Activated T-helper 1 cell treated with anti-CD3 and anti-CD28 coated beads, Interleukin-12 subunit alpha, Interleukin-12 subunit beta, Interleukin-2, Interleukin-4 antibody, amounts not matched to agents 30 ng/mL and 10 ng/mL and 1 ng/mL, durations not matched to agents 14 hours and 24 hours and 36 hours (primary cell): ENCODE measurements around the gene P2RY11. TPM values are rescaled to one million over a fixed set of nuclear protein-coding genes. Genes with fewer than 3 reads are reported as not detected.

Experiments used
- DNase-seq: peaks from one replicate; pipeline ENCODE4 v3.0.0; 2021; ENCODE audit warnings: low spot score
- H3K27ac Mint-ChIP-seq: one replicate; pipeline ENCODE4 v1.8.0; 2021; ENCODE audit warnings: mild to moderate bottlenecking, mixed read lengths
- H3K27me3 Mint-ChIP-seq: one replicate; pipeline ENCODE4 v1.8.0; 2022; ENCODE audit warnings: mild to moderate bottlenecking, moderate library complexity, mixed read lengths; ENCODE audit not compliant: insufficient read depth
- H3K36me3 Mint-ChIP-seq: one replicate; pipeline ENCODE4 v1.8.0; 2021; ENCODE audit warnings: low read depth, mixed read lengths
- H3K4me1 Mint-ChIP-seq: one replicate; pipeline ENCODE4 v1.8.0; 2021; ENCODE audit warnings: low read depth, mixed read lengths
- H3K4me3 Mint-ChIP-seq: one replicate; pipeline ENCODE4 v1.8.0; 2021; ENCODE audit warnings: mild to moderate bottlenecking, moderate library complexity, mixed read lengths
- H3K9me3 Mint-ChIP-seq: one replicate; pipeline ENCODE4 v1.8.0; 2021; ENCODE audit warnings: mixed read lengths
- intact Hi-C: fragments of 100-400 bp; cut with micrococcal nuclease; formaldehyde crosslinking; loops from one replicate; pipeline ENCODE4 v1.15.1; 2024
- total RNA-seq: library from RNA; stranded (reverse); gene quantifications from 2 replicates; pipeline ENCODE4 v1.2.3, GENCODE V29; 2022

Gene P2RY11
- total RNA-seq, 1 donor from 2014 or later, result 64.9 TPM

GRCh38 chr19:10141973-10142372, 30.5 kb downstream of the P2RY11 start:
- Mint-ChIP-seq H3K27ac (no peak overlapping the region), H3K27me3 (no peaks in the 10 kb centered on the region), H3K36me3 (peaks cover 50% of the 10 kb centered on the region), H3K4me3 (no peak overlapping the region), H3K9me3 (no peaks in the 10 kb centered on the region), H3K4me1 (peaks cover 24% of the 10 kb centered on the region)
- intact Hi-C loops, result loop anchor here (2.0 kb wide), 1 partner anchor 109 kb away; no protein-coding TSS in a partner anchor
- DNase-seq, result no peak

GRCh38 chr19:10142701-10143375, 31.3 kb downstream of the P2RY11 start:
- peak; percentile 14 for DNase-seq
- peaks cover 24% of the 10 kb centered on the region for H3K4me1 Mint-ChIP-seq
- H3K36me3 Mint-ChIP-seq, result peaks cover 47% of the 10 kb centered on the region
- no peaks in the 10 kb centered on the region for H3K27me3 Mint-ChIP-seq
- peak overlapping the region; percentile 51 for H3K4me3 Mint-ChIP-seq
- peak overlapping the region; percentile 60 for H3K27ac Mint-ChIP-seq
- H3K9me3 Mint-ChIP-seq, result no peaks in the 10 kb centered on the region
- intact Hi-C loops, result loop anchor here (2.0 kb wide), 1 partner anchor 108 kb away; no protein-coding TSS in a partner anchor

- intact Hi-C loops, result loop anchor here (2.0 kb wide), 1 partner anchor 107 kb away; no protein-coding TSS in a partner anchor
- no peak overlapping the region for H3K4me3 Mint-ChIP-seq
Observed at GRCh38 chr19:10143681-10144080, 32.2 kb downstream of the P2RY11 start.

GRCh38 chr19:10144361-10144760, 32.9 kb downstream of the P2RY11 start:
- intact Hi-C loops, result no loop called here
- Mint-ChIP-seq H3K4me3 (no peak overlapping the region), H3K36me3 (peaks cover 46% of the 10 kb centered on the region), H3K4me1 (peaks cover 24% of the 10 kb centered on the region), H3K27ac (peak overlapping the region; percentile 29), H3K27me3 (no peaks in the 10 kb centered on the region), H3K9me3 (no peaks in the 10 kb centered on the region)
- no peak for DNase-seq

More at GRCh38 chr19:10143681-10144080, 32.2 kb downstream of the P2RY11 start:
- Mint-ChIP-seq H3K9me3 (no peaks in the 10 kb centered on the region), H3K36me3 (peaks cover 48% of the 10 kb centered on the region), H3K27me3 (no peaks in the 10 kb centered on the region), H3K4me1 (peaks cover 24% of the 10 kb centered on the region), H3K27ac (peak overlapping the region; percentile 63)
- no peak for DNase-seq

GRCh38 chr19:10145031-10145430, 33.5 kb downstream of the P2RY11 start:
- intact Hi-C loops, result no loop called here
- DNase-seq, result no peak
- peaks cover 24% of the 10 kb centered on the region for H3K4me1 Mint-ChIP-seq
- H3K9me3 Mint-ChIP-seq, result no peaks in the 10 kb centered on the region
- peaks cover 50% of the 10 kb centered on the region for H3K36me3 Mint-ChIP-seq
- H3K4me3 Mint-ChIP-seq, result no peak overlapping the region
- peak overlapping the region; percentile 18 for H3K27ac Mint-ChIP-seq
- H3K27me3 Mint-ChIP-seq, result no peaks in the 10 kb centered on the region

- peaks cover 24% of the 10 kb centered on the region for H3K4me1 Mint-ChIP-seq
- H3K4me3 Mint-ChIP-seq, result no peak overlapping the region
- H3K9me3 Mint-ChIP-seq, result no peaks in the 10 kb centered on the region
- H3K27me3 Mint-ChIP-seq, result no peaks in the 10 kb centered on the region
- peaks cover 51% of the 10 kb centered on the region for H3K36me3 Mint-ChIP-seq
- intact Hi-C loops, result no loop called here
- H3K27ac Mint-ChIP-seq, result peak overlapping the region; percentile 19
- no peak for DNase-seq
Observed at GRCh38 chr19:10146142-10146541, 34.6 kb downstream of the P2RY11 start.

- intact Hi-C loops, result no loop called here
- Mint-ChIP-seq H3K36me3 (peaks cover 56% of the 10 kb centered on the region), H3K27me3 (no peaks in the 10 kb centered on the region), H3K9me3 (no peaks in the 10 kb centered on the region), H3K4me1 (peaks cover 6% of the 10 kb centered on the region), H3K27ac (no peak overlapping the region), H3K4me3 (no peak overlapping the region)
- no peak for DNase-seq
Observed at GRCh38 chr19:10149427-10149826, 37.9 kb downstream of the P2RY11 start.

GRCh38 chr19:10151521-10151920, 40.0 kb downstream of the P2RY11 start:
- no peak for DNase-seq
- intact Hi-C loops, result no loop called here
- H3K27me3 Mint-ChIP-seq, result no peaks in the 10 kb centered on the region
- H3K4me1 Mint-ChIP-seq, result no peaks in the 10 kb centered on the region
- no peaks in the 10 kb centered on the region for H3K9me3 Mint-ChIP-seq
- no peak overlapping the region for H3K4me3 Mint-ChIP-seq
- no peak overlapping the region for H3K27ac Mint-ChIP-seq
- H3K36me3 Mint-ChIP-seq, result peaks cover 53% of the 10 kb centered on the region

- H3K4me1 Mint-ChIP-seq, result no peaks in the 10 kb centered on the region
- no peaks in the 10 kb centered on the region for H3K27me3 Mint-ChIP-seq
- H3K9me3 Mint-ChIP-seq, result no peaks in the 10 kb centered on the region
- no peak for DNase-seq
- no peak overlapping the region for H3K27ac Mint-ChIP-seq
- peaks cover 54% of the 10 kb centered on the region for H3K36me3 Mint-ChIP-seq
- no peak overlapping the region for H3K4me3 Mint-ChIP-seq
- intact Hi-C loops, result no loop called here
Observed at GRCh38 chr19:10152100-10152499, 40.6 kb downstream of the P2RY11 start.

- no peak overlapping the region for H3K27ac Mint-ChIP-seq
- no peaks in the 10 kb centered on the region for H3K27me3 Mint-ChIP-seq
- peaks cover 55% of the 10 kb centered on the region for H3K36me3 Mint-ChIP-seq
- intact Hi-C loops, result no loop called here
- no peaks in the 10 kb centered on the region for H3K4me1 Mint-ChIP-seq
- H3K9me3 Mint-ChIP-seq, result no peaks in the 10 kb centered on the region
- DNase-seq, result no peak
- H3K4me3 Mint-ChIP-seq, result no peak overlapping the region
Observed at GRCh38 chr19:10155839-10156238, 44.3 kb downstream of the P2RY11 start.

GRCh38 chr19:10158071-10158470, 46.6 kb downstream of the P2RY11 start:
- no peaks in the 10 kb centered on the region for H3K9me3 Mint-ChIP-seq
- no peak for DNase-seq
- H3K27me3 Mint-ChIP-seq, result no peaks in the 10 kb centered on the region
- intact Hi-C loops, result no loop called here
- no peak overlapping the region for H3K27ac Mint-ChIP-seq
- H3K4me1 Mint-ChIP-seq, result no peaks in the 10 kb centered on the region
- H3K36me3 Mint-ChIP-seq, result peaks cover 49% of the 10 kb centered on the region
- H3K4me3 Mint-ChIP-seq, result no peak overlapping the region

GRCh38 chr19:10158485-10158884, 47.0 kb downstream of the P2RY11 start:
- H3K4me1 Mint-ChIP-seq, result no peaks in the 10 kb centered on the region
- intact Hi-C loops, result no loop called here

GRCh38 chr19:10159610-10160009, 48.1 kb downstream of the P2RY11 start:
- DNase-seq, result no peak
- intact Hi-C loops, result no loop called here
- Mint-ChIP-seq H3K27me3 (no peaks in the 10 kb centered on the region), H3K36me3 (peaks cover 50% of the 10 kb centered on the region), H3K27ac (no peak overlapping the region), H3K4me3 (no peak overlapping the region), H3K9me3 (no peaks in the 10 kb centered on the region), H3K4me1 (no peaks in the 10 kb centered on the region)

More at GRCh38 chr19:10158485-10158884, 47.0 kb downstream of the P2RY11 start:
- Mint-ChIP-seq H3K27ac (no peak overlapping the region), H3K36me3 (peaks cover 53% of the 10 kb centered on the region), H3K9me3 (no peaks in the 10 kb centered on the region), H3K4me3 (no peak overlapping the region), H3K27me3 (no peaks in the 10 kb centered on the region)
- DNase-seq, result no peak
